Measurements from ENCODE around the gene CILP2. TPM values are rescaled to one million over a fixed set of nuclear protein-coding genes. Genes with fewer than 3 reads are reported as not detected.

The CILP2 gene
- total and polyA plus RNA-seq, 2 donors (not counting 1 experiment from before 2014, with no cell fraction given), result 0.10 to 0.66 TPM

DNA sequence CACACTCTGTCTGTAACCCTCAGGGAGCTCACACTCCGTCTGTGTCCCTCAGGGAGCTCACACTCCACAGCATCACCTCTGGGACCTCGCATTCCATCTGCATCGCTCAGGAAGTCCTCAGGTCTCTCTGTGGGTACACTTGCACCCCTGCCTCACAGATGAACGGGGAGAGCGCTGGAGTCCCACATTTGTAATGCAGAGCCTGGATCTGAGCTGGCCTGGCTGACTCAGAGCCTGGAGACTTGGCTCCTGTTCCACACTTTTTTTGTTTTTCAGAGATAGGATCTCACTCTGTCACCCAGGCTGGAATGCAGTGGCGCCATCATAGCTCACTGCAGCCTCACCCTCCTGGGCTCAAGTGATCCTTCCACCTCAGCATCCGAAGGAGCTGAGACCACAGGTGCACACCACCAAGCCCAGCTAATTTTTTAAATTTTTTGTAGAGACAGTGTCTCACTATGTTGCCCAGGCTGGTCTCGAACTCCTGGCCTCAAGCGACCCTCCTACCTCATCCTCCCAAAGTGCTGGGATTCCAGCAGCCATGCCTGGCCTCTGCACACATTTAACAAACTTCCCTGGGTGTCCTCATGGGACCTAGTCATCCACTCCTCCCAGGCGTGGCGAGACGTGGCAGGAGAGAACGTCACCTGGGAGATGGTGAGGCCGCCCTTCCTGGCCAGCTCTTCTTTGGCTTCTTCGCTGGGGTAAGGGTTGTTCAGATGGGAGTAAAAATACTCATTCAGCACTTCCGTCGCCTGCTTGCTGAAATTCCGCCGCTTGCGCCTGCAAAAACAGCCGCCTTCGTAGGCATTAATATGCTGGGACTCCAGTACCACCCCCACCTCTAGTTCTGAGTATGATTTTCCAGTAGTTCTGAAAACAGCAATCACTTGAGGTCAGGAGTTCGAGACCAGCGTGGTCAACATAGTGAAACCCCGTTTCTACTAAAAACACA, 31.0 kb downstream of the CILP2 start:
- Histone ChIP-seq H2AFZ (ENCODE audit: low read length) (no peak overlapping the region), H3K36me3 (ENCODE audit: control insufficient read depth, insufficient read depth, low read length) (peaks cover 2% of the 10 kb centered on the region), H3K9me3 (ENCODE audit: control insufficient read depth, insufficient read depth, low read depth, low read length) (no peaks in the 10 kb centered on the region), H3K27ac (ENCODE audit: insufficient read depth, low read length) (no peak overlapping the region), H3K4me3 (replicated peaks in 1 of 4; ENCODE audit: control extremely low read depth in 1 of 4, insufficient read depth in 1 of 4, low read depth in 3 of 4, low read length in 4 of 4) (no peak overlapping the region), H3K27me3 (ENCODE audit: control insufficient read depth, insufficient read depth, low read length) (no peaks in the 10 kb centered on the region), H3K4me2 (ENCODE audit: extremely low read depth, insufficient read depth, low read length) (no peak overlapping the region), H3K79me2 (ENCODE audit: control insufficient read depth, insufficient read depth, low read length) (no peaks in the 10 kb centered on the region), H3K4me1 (ENCODE audit: control insufficient read depth, extremely low read depth, insufficient read depth, low read length) (no peaks in the 10 kb centered on the region), H3K9ac (ENCODE audit: insufficient read depth, low read length) (no peak overlapping the region), H4K20me1 (ENCODE audit: control insufficient read depth, extremely low read depth, insufficient read depth, low read length) (no peaks in the 10 kb centered on the region)
- peak in 1 of 2 donors; percentile 67 for DNase-seq (ENCODE audit: low read depth in 2 of 2)
- no peak for TF ChIP-seq EZH2 (IDR thresholded peaks at IDR 0.05; ENCODE audit: low read length, missing control alignments)
- TF ChIP-seq, protein P1, sequence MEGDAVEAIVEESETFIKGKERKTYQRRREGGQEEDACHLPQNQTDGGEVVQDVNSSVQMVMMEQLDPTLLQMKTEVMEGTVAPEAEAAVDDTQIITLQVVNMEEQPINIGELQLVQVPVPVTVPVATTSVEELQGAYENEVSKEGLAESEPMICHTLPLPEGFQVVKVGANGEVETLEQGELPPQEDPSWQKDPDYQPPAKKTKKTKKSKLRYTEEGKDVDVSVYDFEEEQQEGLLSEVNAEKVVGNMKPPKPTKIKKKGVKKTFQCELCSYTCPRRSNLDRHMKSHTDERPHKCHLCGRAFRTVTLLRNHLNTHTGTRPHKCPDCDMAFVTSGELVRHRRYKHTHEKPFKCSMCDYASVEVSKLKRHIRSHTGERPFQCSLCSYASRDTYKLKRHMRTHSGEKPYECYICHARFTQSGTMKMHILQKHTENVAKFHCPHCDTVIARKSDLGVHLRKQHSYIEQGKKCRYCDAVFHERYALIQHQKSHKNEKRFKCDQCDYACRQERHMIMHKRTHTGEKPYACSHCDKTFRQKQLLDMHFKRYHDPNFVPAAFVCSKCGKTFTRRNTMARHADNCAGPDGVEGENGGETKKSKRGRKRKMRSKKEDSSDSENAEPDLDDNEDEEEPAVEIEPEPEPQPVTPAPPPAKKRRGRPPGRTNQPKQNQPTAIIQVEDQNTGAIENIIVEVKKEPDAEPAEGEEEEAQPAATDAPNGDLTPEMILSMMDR (conservative IDR thresholded peaks at IDR 0.05 in 1 of 2, IDR thresholded peaks at IDR 0.05 in 1 of 2; ENCODE audit: low read depth in 1 of 2, low read length in 2 of 2), result no peak

- no peak overlapping the region for H3K27ac ChIP-seq (ENCODE audit: insufficient read depth, low read length)
- H3K9ac ChIP-seq (ENCODE audit: insufficient read depth, low read length), result no peak overlapping the region
- H3K36me3 ChIP-seq (ENCODE audit: control insufficient read depth, insufficient read depth, low read length), result peaks cover 2% of the 10 kb centered on the region
- H2AFZ ChIP-seq (ENCODE audit: low read length), result no peak overlapping the region
- no peak for DNase-seq (ENCODE audit: low read depth in 2 of 2)
- no peak for TF ChIP-seq EZH2 (IDR thresholded peaks at IDR 0.05; ENCODE audit: low read length, missing control alignments)
- TF ChIP-seq, protein P1 (conservative IDR thresholded peaks at IDR 0.05 in 1 of 2, IDR thresholded peaks at IDR 0.05 in 1 of 2; ENCODE audit: low read depth in 1 of 2, low read length in 2 of 2), result no peak
- H3K27me3 ChIP-seq (ENCODE audit: control insufficient read depth, insufficient read depth, low read length), result no peaks in the 10 kb centered on the region
- no peak overlapping the region for H3K4me2 ChIP-seq (ENCODE audit: extremely low read depth, insufficient read depth, low read length)
- no peaks in the 10 kb centered on the region for H3K4me1 ChIP-seq (ENCODE audit: control insufficient read depth, extremely low read depth, insufficient read depth, low read length)
- no peaks in the 10 kb centered on the region for H3K79me2 ChIP-seq (ENCODE audit: control insufficient read depth, insufficient read depth, low read length)
- H3K4me3 ChIP-seq (replicated peaks in 1 of 4; ENCODE audit: control extremely low read depth in 1 of 4, insufficient read depth in 1 of 4, low read depth in 3 of 4, low read length in 4 of 4), result no peak overlapping the region
- H3K9me3 ChIP-seq (ENCODE audit: control insufficient read depth, insufficient read depth, low read depth, low read length), result no peaks in the 10 kb centered on the region
- no peaks in the 10 kb centered on the region for H4K20me1 ChIP-seq (ENCODE audit: control insufficient read depth, extremely low read depth, insufficient read depth, low read length)
These were observed 32.5 kb downstream of the CILP2 start for GRCh38 chr19:19570571-19570970.

- H3K4me3 ChIP-seq (replicated peaks in 1 of 4; ENCODE audit: control extremely low read depth in 1 of 4, insufficient read depth in 1 of 4, low read depth in 3 of 4, low read length in 4 of 4), result no peak overlapping the region
- no peaks in the 10 kb centered on the region for H3K79me2 ChIP-seq (ENCODE audit: control insufficient read depth, insufficient read depth, low read length)
- TF ChIP-seq EZH2 (IDR thresholded peaks at IDR 0.05; ENCODE audit: low read length, missing control alignments), result no peak
- TF ChIP-seq, protein P1 (conservative IDR thresholded peaks at IDR 0.05 in 1 of 2, IDR thresholded peaks at IDR 0.05 in 1 of 2; ENCODE audit: low read depth in 1 of 2, low read length in 2 of 2), result no peak
- no peak overlapping the region for H3K9ac ChIP-seq (ENCODE audit: insufficient read depth, low read length)
- no peaks in the 10 kb centered on the region for H4K20me1 ChIP-seq (ENCODE audit: control insufficient read depth, extremely low read depth, insufficient read depth, low read length)
- no peak for DNase-seq (ENCODE audit: low read depth in 2 of 2)
- peaks cover 2% of the 10 kb centered on the region for H3K36me3 ChIP-seq (ENCODE audit: control insufficient read depth, insufficient read depth, low read length)
- H3K27me3 ChIP-seq (ENCODE audit: control insufficient read depth, insufficient read depth, low read length), result no peaks in the 10 kb centered on the region
- H3K4me1 ChIP-seq (ENCODE audit: control insufficient read depth, extremely low read depth, insufficient read depth, low read length), result no peaks in the 10 kb centered on the region
- H3K9me3 ChIP-seq (ENCODE audit: control insufficient read depth, insufficient read depth, low read depth, low read length), result no peaks in the 10 kb centered on the region
- H3K4me2 ChIP-seq (ENCODE audit: extremely low read depth, insufficient read depth, low read length), result no peak overlapping the region
- H2AFZ ChIP-seq (ENCODE audit: low read length), result no peak overlapping the region
- H3K27ac ChIP-seq (ENCODE audit: insufficient read depth, low read length), result no peak overlapping the region
These were observed 33.2 kb downstream of the CILP2 start for GRCh38 chr19:19571071-19571786.

All from fibroblast of lung (primary cell).